GM10266 (cell line): ENCODE measurements around the gene ASXL3.

Experiments
- DNase-seq: peaks from one replicate; pipeline ENCODE4 v3.0.0; 2012; ENCODE audit errors: extremely low spot score
- TF ChIP-seq, protein P1 (sequence below): IDR thresholded peaks from 2 replicates; pipeline ENCODE4 v1.5.1; 2012; ENCODE audit warnings: mild to moderate bottlenecking, low read depth; ENCODE audit not compliant: control insufficient read depth, insufficient read depth; ENCODE audit errors: missing control alignments

ASXL3 gene

DNA sequence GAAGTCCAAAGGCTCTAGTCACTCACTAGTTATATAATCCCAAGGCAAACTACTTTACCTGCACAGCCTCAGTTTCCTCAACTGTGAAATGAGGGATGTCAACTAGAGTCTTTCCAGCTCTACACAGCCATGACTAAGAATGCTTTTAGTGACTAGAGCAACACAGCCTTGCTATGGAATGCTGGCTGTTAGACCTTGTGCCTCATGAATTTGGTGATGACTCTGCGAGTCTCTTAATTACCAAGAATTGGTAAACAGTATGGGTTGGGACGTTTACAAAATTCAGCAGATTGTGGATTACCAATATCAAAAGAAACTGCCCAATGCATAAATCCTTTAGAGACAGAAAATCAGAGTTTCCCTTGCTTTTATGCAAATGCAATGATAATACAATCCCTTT, 163.7 kb downstream of the ASXL3 start:
- DNase-seq, result no peak
- TF ChIP-seq, protein P1, sequence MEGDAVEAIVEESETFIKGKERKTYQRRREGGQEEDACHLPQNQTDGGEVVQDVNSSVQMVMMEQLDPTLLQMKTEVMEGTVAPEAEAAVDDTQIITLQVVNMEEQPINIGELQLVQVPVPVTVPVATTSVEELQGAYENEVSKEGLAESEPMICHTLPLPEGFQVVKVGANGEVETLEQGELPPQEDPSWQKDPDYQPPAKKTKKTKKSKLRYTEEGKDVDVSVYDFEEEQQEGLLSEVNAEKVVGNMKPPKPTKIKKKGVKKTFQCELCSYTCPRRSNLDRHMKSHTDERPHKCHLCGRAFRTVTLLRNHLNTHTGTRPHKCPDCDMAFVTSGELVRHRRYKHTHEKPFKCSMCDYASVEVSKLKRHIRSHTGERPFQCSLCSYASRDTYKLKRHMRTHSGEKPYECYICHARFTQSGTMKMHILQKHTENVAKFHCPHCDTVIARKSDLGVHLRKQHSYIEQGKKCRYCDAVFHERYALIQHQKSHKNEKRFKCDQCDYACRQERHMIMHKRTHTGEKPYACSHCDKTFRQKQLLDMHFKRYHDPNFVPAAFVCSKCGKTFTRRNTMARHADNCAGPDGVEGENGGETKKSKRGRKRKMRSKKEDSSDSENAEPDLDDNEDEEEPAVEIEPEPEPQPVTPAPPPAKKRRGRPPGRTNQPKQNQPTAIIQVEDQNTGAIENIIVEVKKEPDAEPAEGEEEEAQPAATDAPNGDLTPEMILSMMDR, result no peak

DNA sequence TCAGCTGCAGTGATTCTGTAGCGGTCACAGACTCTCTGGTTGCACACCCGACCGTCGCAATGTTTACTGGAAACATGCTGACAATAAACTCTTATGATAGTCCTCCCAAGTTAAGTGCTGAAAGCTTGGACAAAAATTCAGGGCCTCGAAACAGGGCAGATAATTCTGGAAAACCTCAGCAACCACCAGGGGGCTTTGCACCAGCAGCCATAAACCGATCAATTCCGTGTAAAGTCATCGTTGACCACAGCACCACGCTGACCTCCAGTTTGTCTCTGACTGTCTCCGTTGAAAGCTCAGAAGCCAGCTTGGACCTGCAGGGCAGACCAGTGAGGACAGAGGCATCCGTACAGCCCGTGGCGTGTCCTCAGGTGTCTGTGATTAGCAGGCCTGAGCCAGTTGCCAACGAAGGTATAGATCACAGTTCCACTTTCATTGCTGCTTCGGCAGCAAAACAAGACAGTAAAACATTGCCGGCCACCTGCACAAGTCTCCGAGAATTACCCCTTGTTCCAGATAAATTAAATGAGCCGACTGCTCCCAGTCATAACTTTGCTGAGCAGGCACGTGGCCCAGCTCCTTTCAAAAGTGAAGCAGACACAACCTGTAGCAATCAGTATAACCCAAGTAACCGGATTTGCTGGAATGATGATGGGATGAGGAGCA, 166.1 kb downstream of the ASXL3 start:
- TF ChIP-seq, protein P1, result no peak
- no peak for DNase-seq

DNA sequence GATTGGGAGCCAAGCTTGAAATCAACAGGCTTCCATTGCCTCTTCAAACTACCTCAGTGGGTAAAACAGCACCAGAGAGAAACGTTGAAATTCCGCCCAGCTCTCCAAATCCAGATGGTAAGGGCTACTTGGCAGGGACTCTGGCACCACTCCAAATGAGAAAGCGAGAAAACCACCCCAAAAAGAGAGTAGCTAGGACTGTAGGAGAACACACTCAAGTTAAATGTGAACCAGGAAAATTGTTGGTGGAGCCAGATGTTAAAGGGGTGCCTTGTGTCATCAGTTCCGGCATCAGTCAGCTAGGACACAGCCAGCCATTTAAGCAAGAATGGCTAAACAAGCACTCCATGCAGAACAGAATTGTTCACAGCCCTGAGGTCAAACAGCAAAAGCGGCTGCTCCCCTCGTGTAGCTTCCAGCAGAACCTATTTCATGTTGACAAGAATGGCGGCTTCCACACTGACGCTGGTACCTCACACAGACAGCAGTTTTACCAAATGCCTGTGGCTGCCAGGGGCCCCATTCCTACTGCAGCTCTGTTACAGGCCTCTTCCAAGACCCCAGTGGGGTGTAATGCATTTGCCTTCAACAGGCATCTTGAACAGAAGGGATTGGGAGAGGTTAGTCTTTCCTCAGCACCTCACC, 167.3 kb downstream of the ASXL3 start:
- TF ChIP-seq, protein P1, result no peak
- DNase-seq, result no peak

DNA sequence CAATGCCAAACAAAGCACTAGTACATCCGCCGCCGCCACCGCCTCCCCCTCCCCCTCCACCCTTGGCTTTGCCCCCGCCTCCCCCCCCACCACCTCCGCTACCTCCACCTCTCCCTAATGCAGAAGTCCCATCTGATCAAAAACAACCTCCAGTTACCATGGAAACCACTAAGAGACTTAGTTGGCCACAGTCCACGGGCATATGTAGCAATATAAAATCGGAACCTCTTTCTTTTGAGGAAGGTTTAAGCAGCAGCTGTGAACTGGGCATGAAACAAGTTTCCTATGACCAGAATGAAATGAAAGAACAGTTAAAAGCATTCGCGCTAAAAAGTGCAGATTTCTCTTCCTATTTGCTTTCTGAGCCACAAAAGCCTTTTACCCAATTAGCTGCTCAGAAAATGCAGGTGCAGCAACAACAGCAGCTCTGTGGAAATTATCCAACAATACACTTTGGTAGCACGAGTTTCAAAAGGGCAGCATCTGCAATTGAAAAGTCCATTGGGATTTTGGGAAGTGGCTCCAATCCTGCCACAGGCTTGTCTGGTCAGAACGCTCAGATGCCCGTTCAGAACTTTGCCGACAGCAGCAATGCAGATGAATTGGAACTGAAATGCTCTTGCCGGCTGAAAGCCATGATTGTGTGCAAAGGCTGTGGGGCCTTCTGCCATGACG, 168.0 kb downstream of the ASXL3 start:
- TF ChIP-seq, protein P1, result no peak
- DNase-seq, result no peak

DNA sequence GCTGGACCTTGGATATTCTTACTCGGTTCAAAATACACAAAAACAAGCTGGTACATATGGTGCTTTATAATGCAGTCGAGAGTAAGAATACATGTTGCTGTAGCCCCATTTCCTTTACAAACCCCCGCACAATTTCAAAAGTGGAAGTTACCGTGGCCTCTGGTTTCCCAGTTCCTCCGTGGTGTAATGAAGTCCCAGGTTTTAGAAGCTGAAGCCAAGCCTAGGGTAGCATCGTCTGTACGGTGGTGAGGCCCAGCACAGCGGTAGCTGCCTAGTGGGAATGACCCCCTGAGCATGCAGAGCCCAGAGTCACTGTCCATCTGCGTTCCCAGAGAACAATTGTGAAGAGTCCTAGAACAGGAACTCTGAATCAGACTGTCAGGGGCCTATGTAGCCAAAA, 171.8 kb downstream of the ASXL3 start:
- TF ChIP-seq, protein P1, result no peak
- DNase-seq, result no peak

DNA sequence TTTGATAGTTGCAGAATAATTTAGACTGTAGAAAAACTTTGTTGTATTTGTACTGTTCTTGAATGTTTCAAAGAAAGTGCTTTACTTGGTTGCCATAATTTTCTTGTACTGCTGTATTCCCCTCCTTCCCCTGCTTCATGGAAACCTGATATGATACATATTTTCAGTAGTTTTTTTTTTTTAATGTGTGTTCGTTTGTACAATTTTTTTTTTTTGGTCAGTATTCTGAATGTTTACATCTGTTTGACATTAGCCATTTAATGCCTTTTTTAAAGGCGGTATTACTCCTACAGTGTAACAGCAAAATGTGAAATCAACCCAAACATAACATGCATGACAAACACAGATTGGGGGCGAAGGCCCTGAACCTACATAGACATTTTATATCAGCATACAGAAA, 172.3 kb downstream of the ASXL3 start:
- DNase-seq, result no peak
- TF ChIP-seq, protein P1, result no peak

DNA sequence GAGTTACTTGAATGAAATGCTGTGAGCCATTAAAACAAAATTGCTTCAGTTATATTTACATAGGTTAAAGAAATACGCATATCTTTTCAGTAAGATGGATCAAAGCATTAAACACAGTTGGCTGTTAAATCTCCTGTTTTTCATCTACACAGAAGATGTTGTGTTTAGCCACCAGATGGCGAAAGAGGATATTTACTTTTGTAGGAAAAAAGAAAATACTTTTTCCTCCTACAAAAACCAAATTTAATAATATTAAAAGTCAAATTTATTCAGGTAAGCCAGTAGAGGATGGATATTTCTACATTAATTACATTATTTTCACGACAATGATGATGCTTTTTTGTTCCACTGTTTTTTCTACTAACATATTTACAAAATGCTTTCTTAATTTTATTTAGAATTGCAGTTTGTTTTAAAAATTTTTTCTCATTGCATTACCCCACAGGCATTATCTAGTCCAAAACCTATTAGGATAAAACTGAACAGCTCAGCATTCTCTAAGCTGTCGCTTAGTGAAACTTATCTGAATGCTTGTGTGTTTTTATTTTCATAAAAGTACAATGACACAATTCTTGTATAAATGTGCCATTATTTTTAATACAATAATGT, 173.7 kb downstream of the ASXL3 start:
- TF ChIP-seq, protein P1, result peak; percentile 46
- no peak for DNase-seq
